Heart left ventricle (tissue), 13 donors: ENCODE measurements around the gene PRSS2.

Experiments
- CTCF ChIP-seq, 12 donors: fragments of 200-600 bp; sonication (generic) in 4 of 12; IDR thresholded peaks; one replicate each; pipeline versions ENCODE4 v1.5.0 to v1.8.0; 2018 to 2022; ENCODE audit warnings: antibody characterized with exemption in 12 of 12, mild to moderate bottlenecking in 5 of 12
- POLR2A ChIP-seq, 2 donors: fragments of 450-650 bp; IDR thresholded peaks; one replicate each; pipeline ENCODE4 v1.6.1; 2017; ENCODE audit warnings: antibody characterized with exemption in 2 of 2, mild to moderate bottlenecking in 2 of 2, moderate library complexity in 2 of 2
- donor health status: ischemic (EF 13 %, LVEDD 7.1; RV severe dilation, severe dysfunction).
- donor health status: DM: no; HTN: yes; CAD: no.
- donor health status: DM: no; HTN: no; CAD: no.
- donor health status: ischemic (EF 25% LVEDD 6.9; RV normal size, moderate dysfunction).
- donor health status: ischemic (EF 25% LVEDD 5.7; RV mildly dilated, moderate dysfunction).
- donor health status: ischemic (EF 35%, LVEDD 5.7; RV mildly dilated, moderate dysfunction).
- donor health status: nonischemic (EF 11% LVEDD 7.7; RV severe dilation, severe dysfunction).
- donor health status: DM: yes; HTN: yes; CAD: no.
- donor health status: PGD.
- donor health status: ischemic (EF 29% LVEDD 5.4; RV normal size, mild dysfunction).
- donor health status: nonischemic (EF 23%, LVEDD 6.1; RV moderate dilation, normal function).

- TF ChIP-seq CTCF (IDR thresholded peaks at IDR 0.05) (no peak), POLR2A (IDR thresholded peaks at IDR 0.05) (no peak)
Observed at GRCh38 chr7:142808461-142808801, 37.7 kb downstream of the PRSS2 start.
